Activated B cell treated with CpG ODN at 0.5 μM for 24 hours (primary cell): ENCODE data around the gene GAB1. TPM values are rescaled to one million over a fixed set of nuclear protein-coding genes. Genes with fewer than 3 reads are reported as not detected.

Source experiments
- ATAC-seq: fragments of 200-7000 bp; cut with Tn5 transposase; one replicate; pipeline ENCODE4 v1.10.0; 2021; ENCODE audit warnings: low read depth, mild to moderate bottlenecking, moderate library complexity
- CTCF ChIA-PET: fragments of 350-600 bp; sonication (Branson Sonifier 250); formaldehyde crosslinking; loops from one replicate; lab custom pipeline; 2021; ENCODE audit warnings: antibody characterized with exemption; lab: Charles Lee
- POLR2A ChIA-PET: fragments of 350-600 bp; sonication (Branson Sonifier 250); formaldehyde crosslinking; loops from one replicate; lab custom pipeline; 2021; ENCODE audit warnings: antibody characterized with exemption; lab: Charles Lee
- DNase-seq: peaks from one replicate; pipeline ENCODE4 v3.0.0; 2022
- H3K27ac Mint-ChIP-seq: one replicate; pipeline ENCODE4 v1.8.0; 2020; ENCODE audit warnings: mixed read lengths
- H3K27me3 Mint-ChIP-seq: one replicate; pipeline ENCODE4 v1.8.0; 2021; ENCODE audit warnings: mixed read lengths
- H3K36me3 Mint-ChIP-seq: one replicate; pipeline ENCODE4 v1.8.0; 2021; ENCODE audit warnings: low read depth, mixed read lengths
- H3K4me1 Mint-ChIP-seq: one replicate; pipeline ENCODE4 v1.8.0; 2021; ENCODE audit warnings: mixed read lengths
- H3K4me3 Mint-ChIP-seq: one replicate; pipeline ENCODE4 v1.8.0; 2020; ENCODE audit warnings: mild to moderate bottlenecking, mixed read lengths
- H3K9me3 Mint-ChIP-seq: one replicate; pipeline ENCODE4 v1.8.0; 2020; ENCODE audit warnings: mixed read lengths
- CTCF ChIP-seq: fragments of 200-600 bp; IDR thresholded peaks from one replicate; pipeline ENCODE4 v1.8.0; 2022; ENCODE audit warnings: antibody characterized with exemption, mild to moderate bottlenecking
- intact Hi-C: fragments of 100-400 bp; cut with micrococcal nuclease; formaldehyde crosslinking; loops from one replicate; pipeline ENCODE4 v1.15.1; 2024
- total RNA-seq: library from RNA; stranded (reverse); gene quantifications from 2 replicates; pipeline ENCODE4 v1.2.3, GENCODE V29; 2022

GAB1 gene
- total RNA-seq, 1 donor from 2014 or later, result 12.0 TPM

DNA sequence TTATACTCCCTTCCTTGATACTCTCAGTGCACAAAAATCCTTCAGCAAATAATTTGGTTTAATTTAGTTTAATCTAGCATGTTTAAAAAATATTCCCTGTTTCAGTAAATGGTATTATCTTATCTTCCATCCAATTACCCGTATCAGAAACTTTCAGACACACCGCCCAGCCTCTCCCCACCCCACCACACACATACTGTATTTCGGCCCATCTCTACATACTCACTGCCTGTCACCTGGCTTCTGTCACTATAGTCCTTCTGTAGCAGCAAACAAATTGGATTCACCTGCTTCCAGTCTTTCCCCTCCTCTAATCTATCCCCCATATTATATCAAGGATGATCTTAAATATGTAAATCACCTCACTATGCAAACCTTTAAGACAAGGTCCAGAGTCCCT is 24.8 kb upstream of the GAB1 start:
- no peaks in the 10 kb centered on the region for H3K36me3 Mint-ChIP-seq
- no peak overlapping the region for H3K27ac Mint-ChIP-seq
- ChIA-PET CTCF (no interaction called here), POLR2A (no interaction called here)
- intact Hi-C loops, result no loop called here
- no peaks in the 10 kb centered on the region for H3K27me3 Mint-ChIP-seq
- no peaks in the 10 kb centered on the region for H3K4me1 Mint-ChIP-seq
- H3K9me3 Mint-ChIP-seq, result no peaks in the 10 kb centered on the region
- TF ChIP-seq CTCF, result no peak
- DNase-seq (no peak), ATAC-seq (no peak)
- no peak overlapping the region for H3K4me3 Mint-ChIP-seq

DNA sequence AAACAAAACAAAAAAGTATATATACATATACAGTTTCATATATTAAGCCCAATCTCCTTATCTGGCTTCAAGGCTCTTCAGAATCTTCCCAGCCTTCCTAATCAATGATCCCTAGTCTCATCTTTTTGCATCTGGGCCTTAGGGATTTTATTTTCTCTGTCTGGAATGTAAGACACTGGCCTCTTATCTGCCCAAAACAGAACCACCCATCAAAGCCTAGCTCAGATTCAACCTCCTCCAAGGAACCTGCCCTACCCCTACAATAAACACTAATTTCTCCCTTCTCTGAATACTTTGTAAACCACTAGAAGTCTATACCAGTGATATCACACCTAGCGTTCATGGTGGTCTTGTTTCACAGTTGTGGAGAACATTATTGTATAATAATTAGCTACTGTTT is 23.2 kb upstream of the GAB1 start:
- no peak for DNase-seq
- POLR2A ChIA-PET, result no interaction called here
- Mint-ChIP-seq H3K4me1 (no peaks in the 10 kb centered on the region), H3K4me3 (no peak overlapping the region), H3K36me3 (no peaks in the 10 kb centered on the region), H3K27me3 (no peaks in the 10 kb centered on the region), H3K9me3 (no peaks in the 10 kb centered on the region), H3K27ac (no peak overlapping the region)
- CTCF ChIA-PET, result no interaction called here
- ATAC-seq, result no peak
- TF ChIP-seq CTCF, result no peak
- intact Hi-C loops, result no loop called here

- CTCF ChIA-PET, result no interaction called here
- Mint-ChIP-seq H3K9me3 (no peaks in the 10 kb centered on the region), H3K36me3 (no peaks in the 10 kb centered on the region), H3K27ac (no peak overlapping the region), H3K4me1 (no peaks in the 10 kb centered on the region), H3K27me3 (no peaks in the 10 kb centered on the region), H3K4me3 (no peak overlapping the region)
- ATAC-seq (no peak), DNase-seq (no peak)
- intact Hi-C loops, result no loop called here
- POLR2A ChIA-PET, result no interaction called here
- TF ChIP-seq CTCF, result no peak
These were observed 22.7 kb upstream of the GAB1 start for GRCh38 chr4:143313996-143314395.

- CTCF ChIA-PET, result no interaction called here
- H3K27me3 Mint-ChIP-seq, result no peaks in the 10 kb centered on the region
- no peak overlapping the region for H3K4me3 Mint-ChIP-seq
- POLR2A ChIA-PET, result no interaction called here
- DNase-seq (no peak), ATAC-seq (no peak)
- H3K36me3 Mint-ChIP-seq, result no peaks in the 10 kb centered on the region
- TF ChIP-seq CTCF, result no peak
- no peak overlapping the region for H3K27ac Mint-ChIP-seq
- H3K4me1 Mint-ChIP-seq, result no peaks in the 10 kb centered on the region
- intact Hi-C loops, result no loop called here
- H3K9me3 Mint-ChIP-seq, result no peaks in the 10 kb centered on the region
These were observed 16.6 kb upstream of the GAB1 start for GRCh38 chr4:143320113-143320512.

- CTCF ChIA-PET, result no interaction called here
- no peak overlapping the region for H3K4me3 Mint-ChIP-seq
- H3K36me3 Mint-ChIP-seq, result no peaks in the 10 kb centered on the region
- intact Hi-C loops, result no loop called here
- no peak for TF ChIP-seq CTCF
- H3K27me3 Mint-ChIP-seq, result peaks cover 7% of the 10 kb centered on the region
- POLR2A ChIA-PET, result no interaction called here
- ATAC-seq (no peak), DNase-seq (no peak)
- H3K9me3 Mint-ChIP-seq, result no peaks in the 10 kb centered on the region
- no peak overlapping the region for H3K27ac Mint-ChIP-seq
- H3K4me1 Mint-ChIP-seq, result no peaks in the 10 kb centered on the region
These were observed 9.9 kb upstream of the GAB1 start for GRCh38 chr4:143326735-143327134.
